GM21447 (cell line): ENCODE measurements around the gene TMEM178A.
A peak's percentile ranks its signal among the peaks of the same experiment; 100 is the strongest.

Source experiments
- ATAC-seq: cut with Tn5 transposase; IDR thresholded peaks from one replicate; pipeline ENCODE4 v1.9.1; 2021; ENCODE audit not compliant: unreplicated experiment

The TMEM178A gene

GRCh38 chr2:39708003-39708402 is 42.3 kb downstream of the TMEM178A start:
- ATAC-seq: no peak

GRCh38 chr2:39710807-39711206 is 45.1 kb downstream of the TMEM178A start:
- no peak for ATAC-seq

DNA sequence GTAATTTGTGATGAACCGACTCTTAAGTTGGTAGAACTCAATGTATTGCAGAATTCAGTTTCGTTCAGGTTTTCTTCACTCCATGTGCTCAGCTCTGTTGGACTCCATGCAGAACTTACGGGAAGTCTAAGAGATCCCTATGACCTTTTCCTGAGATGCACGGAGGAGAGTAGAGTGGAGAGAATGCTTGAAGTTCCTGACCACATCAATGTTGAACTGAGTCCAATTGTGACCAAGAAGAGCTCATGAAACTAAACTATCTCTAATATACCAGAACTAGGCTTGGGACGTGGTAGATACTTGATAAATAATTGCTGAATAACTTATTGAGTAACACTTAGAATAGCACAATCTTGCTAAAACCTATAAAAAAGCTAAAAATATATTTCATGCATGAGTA is 47.2 kb downstream of the TMEM178A start:
- no peak for ATAC-seq

- ATAC-seq: no peak
Measured at GRCh38 chr2:39715095-39715494, 49.4 kb downstream of the TMEM178A start.

DNA sequence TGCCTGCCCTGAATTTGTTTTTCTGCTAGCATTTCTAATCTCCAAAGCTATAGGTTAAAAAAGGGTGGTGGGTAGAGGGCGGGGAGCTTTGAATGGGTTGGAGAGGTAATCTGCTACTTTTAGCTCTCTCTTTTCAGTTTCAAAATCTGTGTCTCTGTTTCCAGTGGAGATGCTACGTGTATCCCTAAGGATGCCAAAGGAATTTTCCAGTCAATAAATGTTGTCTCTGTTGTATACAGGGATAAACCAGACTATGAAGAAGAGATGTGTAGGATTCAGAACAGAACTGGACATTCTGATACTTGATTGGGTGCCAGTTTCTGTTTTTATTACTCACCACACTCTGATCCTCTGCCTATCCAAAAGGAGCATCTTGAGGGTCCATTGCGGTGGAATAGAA is 50.1 kb downstream of the TMEM178A start:
- ATAC-seq: no peak

DNA sequence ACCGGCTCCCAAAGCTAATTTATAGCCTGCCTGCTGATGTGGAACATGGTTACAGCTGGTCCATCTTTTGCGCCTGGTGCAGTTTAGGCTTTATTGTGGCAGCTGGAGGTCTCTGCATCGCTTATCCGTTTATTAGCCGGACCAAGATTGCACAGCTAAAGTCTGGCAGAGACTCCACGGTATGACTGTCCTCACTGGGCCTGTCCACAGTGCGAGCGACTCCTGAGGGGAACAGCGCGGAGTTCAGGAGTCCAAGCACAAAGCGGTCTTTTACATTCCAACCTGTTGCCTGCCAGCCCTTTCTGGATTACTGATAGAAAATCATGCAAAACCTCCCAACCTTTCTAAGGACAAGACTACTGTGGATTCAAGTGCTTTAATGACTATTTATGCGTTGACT is 51.4 kb downstream of the TMEM178A start:
- ATAC-seq: no peak

GRCh38 chr2:39718483-39718882 is 52.8 kb downstream of the TMEM178A start:
- ATAC-seq: no peak

DNA sequence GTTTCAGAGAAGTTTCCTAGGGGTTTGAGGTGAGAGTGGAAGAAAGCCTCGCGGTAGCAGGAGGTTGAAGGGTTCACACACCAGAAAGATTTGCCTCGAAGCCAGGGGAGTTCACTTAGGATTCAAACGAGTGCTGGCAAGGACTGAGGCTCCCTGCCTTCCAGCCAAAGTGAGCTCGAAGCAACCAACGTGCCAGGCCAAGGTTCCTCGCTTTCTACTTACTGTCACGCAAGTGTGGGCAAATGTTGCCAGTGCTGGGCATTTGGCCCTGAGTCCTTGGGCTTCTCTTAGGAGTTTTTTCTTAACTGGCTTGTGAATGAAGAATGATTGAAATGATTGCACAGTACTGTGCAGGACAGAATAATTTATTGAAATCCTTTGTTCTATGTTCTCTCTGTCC is 53.6 kb downstream of the TMEM178A start:
- no peak for ATAC-seq

- ATAC-seq: no peak
Measured at GRCh38 chr2:39720970-39721369, 55.3 kb downstream of the TMEM178A start.

DNA sequence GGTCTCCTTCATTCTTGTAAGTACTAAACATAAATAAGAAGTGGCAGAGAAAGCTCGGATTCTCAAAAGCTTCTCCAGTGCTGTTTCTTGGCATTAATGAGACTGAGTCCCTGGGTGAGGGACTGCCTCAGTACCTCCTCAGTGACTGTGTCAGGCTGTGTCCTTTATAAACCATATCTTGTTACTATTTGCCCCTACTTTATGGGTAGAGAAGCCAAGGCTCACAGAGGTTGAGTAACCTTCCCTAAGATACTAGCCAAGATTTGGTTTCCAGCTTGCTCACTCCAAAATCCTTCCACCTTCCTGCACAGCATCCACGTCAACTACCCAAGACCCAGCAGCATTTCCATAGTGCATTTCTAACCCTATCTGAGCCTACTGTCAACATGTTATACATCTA is 57.8 kb downstream of the TMEM178A start:
- ATAC-seq: no peak

GRCh38 chr2:39723946-39724827 is 58.5 kb downstream of the TMEM178A start:
- no peak for ATAC-seq

GRCh38 chr2:39724828-39725144 is 59.1 kb downstream of the TMEM178A start:
- no peak for ATAC-seq

- ATAC-seq: no peak
Measured at GRCh38 chr2:39725401-39725800, 59.7 kb downstream of the TMEM178A start.

DNA sequence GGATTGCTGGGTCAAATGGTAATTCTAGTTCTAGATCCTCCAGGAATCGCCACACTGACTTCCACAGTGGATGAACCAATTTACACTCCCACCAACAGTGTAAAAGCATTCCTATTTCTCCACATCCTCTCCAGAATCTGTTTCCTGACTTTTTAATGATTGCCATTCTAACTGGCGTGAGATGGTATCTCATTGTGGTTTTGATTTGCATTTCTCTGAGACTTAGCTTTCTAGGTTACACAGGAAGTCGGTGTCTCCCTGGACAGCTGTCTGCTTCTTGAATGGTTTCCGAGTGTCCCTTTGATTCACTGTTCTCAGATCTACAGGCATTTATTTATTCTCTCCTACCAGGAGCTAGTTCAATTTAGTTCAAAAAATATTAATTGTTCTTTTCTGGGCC is 62.4 kb downstream of the TMEM178A start:
- peak; percentile 67 for ATAC-seq

- peak; percentile 52 for ATAC-seq
Measured at GRCh38 chr2:39728941-39729351, 63.2 kb downstream of the TMEM178A start.

DNA sequence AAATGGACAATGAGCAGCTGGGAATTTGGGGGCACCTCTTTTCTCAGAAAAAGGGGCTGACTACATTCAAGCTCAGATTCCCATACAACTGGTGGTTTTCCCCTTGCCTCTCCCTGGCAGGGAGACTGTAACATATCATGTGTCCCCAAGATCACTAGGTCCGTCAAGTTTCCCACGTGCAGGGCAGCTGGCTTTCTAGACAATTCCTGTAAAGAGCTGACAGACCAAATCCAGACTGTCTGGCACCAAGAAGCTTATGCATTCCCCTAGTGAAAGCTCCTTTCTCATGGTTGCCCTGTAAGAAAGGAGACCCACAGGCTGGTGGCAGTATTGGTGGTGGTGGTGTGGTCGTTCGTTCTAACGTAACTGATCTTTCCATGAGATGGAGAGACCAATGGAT is 64.6 kb downstream of the TMEM178A start:
- ATAC-seq: no peak

DNA sequence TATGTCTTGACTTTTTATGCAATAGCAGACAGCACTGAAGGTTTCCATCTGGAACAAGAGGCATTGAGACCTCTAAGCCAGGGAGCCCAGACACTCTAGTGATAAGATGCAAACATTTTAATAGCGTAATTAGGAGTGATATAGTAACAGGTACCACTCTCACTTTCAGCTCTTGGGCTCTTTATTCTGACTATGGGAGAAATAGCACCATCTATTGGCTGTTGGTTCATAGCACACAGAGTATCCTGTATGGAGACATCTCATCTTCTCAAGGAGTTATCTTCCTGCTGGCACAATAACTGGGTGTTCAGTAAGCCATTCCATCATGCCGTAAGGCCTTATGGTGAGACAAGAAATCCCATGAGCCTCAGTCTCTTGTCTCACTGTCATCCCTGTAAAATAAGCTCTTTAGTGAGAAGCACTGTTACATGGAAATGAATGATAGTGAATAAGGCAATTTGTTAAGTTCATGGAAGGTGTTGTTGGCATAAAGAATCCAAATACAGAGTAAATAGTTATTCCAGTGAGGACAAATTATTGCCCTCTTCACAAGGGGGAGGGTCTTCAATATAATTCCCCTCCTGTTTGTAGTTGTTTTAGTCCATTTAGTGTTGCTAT is 65.1 kb downstream of the TMEM178A start:
- no peak for ATAC-seq

GRCh38 chr2:39731546-39731945 is 65.8 kb downstream of the TMEM178A start:
- no peak for ATAC-seq

DNA sequence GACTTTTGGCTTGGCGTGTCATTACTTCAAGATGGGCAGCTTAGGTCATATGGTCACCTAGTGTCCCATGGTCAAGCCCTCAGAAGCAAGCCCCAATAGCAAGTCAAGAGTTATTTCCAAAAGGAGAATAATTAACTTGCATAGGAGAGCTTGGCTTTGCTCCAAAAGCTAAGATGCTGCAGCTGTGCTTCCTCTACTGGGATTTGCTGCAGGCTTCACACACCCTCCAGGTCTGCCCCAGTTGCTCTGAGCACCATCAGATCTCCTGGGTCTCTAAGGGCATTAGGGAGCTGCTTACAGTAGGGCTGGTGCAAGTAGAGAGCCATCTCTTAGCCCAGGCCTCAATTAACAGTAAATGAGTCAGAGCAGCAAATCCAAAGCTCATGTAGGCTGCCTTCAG is 66.8 kb downstream of the TMEM178A start:
- ATAC-seq: no peak

DNA sequence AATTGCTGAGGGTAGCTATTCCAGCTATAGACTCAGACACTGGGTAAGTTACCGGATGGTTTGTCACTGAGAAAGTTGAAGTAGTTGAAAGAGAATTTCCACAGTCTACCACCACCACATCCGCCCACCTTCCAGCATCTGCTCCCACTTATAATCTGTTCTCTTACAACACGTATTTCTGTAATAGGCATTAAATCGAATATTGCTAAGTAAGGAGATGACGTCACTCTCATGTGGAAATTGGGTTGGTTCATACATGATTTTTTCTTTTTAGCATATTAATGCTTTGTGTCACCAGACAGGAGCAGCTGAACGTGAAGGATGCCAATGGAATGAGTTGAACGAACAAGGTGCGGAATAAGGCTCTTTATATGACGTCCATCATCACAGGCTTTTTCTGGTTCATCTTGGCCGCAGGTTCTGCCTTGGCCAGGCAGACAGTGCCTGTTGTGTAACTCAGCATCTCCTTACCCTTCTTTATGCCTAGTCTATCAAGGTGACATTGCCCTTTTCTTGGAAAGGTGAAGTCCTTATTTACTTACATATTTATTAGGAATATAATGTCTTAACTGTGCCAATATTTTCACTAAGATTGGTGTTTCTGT is 67.5 kb downstream of the TMEM178A start:
- ATAC-seq: no peak

DNA sequence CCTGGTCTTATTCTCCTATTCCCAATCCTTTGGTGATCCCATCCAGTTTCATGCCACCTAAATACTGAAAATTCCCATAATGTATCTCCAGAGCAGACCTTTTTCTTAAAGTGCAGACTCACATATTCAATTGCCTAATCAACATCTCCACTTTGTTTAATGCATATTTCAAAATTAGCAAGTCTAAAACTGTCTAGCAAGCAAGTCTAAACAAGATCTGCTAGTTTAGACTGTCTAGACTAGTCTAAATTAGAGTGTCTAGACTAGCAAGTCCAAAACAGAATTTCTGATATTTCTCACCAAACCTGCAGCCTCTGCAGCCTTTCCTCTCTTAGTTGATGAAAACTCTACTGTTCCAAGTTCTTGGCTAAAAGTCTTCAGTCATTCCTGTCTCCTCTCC is 68.7 kb downstream of the TMEM178A start:
- ATAC-seq: no peak

- no peak for ATAC-seq
Measured at GRCh38 chr2:39735648-39736047, 69.9 kb downstream of the TMEM178A start.
